OCI-LY3 (cell line): ENCODE data around the gene NUP62CL.
A peak's percentile ranks its signal among the peaks of the same experiment; 100 is the strongest.

Source experiments
- H2AFZ ChIP-seq: fragments of 200-600, 300-600 bp; shearing (Covaris generic); 2 replicates; pipeline ENCODE4 v1.6.0; 2014; ENCODE audit warnings: antibody characterized with exemption, low read depth, low read length
- H3K27ac ChIP-seq: fragments of 200-600, 300-600 bp; sonication (generic); 2 replicates; pipeline ENCODE4 v1.5.1; 2014; ENCODE audit warnings: mild to moderate bottlenecking, low read length, moderate library complexity, mixed read lengths
- H3K27me3 ChIP-seq: fragments of 200-600, 300-600 bp; sonication (generic); 2 replicates; pipeline ENCODE4 v1.6.1; 2014; ENCODE audit warnings: low read depth, low read length, mixed read lengths
- H3K36me3 ChIP-seq: fragments of 200-600, 300-600 bp; sonication (generic); replicated peaks from 2 replicates; pipeline ENCODE3; 2014; ENCODE audit warnings: low read depth, low read length, mixed read lengths
- H3K4me1 ChIP-seq: fragments of 300-600, 200-600 bp; sonication (generic); 2 replicates; pipeline ENCODE4 v1.6.1; 2014; ENCODE audit warnings: low read length, mixed read lengths
- H3K4me2 ChIP-seq: fragments of 200-600, 300-600 bp; sonication (generic); 2 replicates; pipeline ENCODE4 v1.6.1; 2014; ENCODE audit warnings: low read length, mixed read lengths
- H3K4me3 ChIP-seq: fragments of 300-600, 200-600 bp; sonication (generic); 2 replicates; pipeline ENCODE4 v1.5.1; 2014; ENCODE audit warnings: antibody characterized with exemption, mild to moderate bottlenecking, low read length, moderate library complexity
- H3K79me2 ChIP-seq: fragments of 300-600, 200-600 bp; shearing (Covaris generic); 2 replicates; pipeline ENCODE4 v1.6.1; 2014; ENCODE audit warnings: mild to moderate bottlenecking, low read length, mixed read lengths
- H3K9ac ChIP-seq: fragments of 300-600, 200-600 bp; shearing (Covaris generic); 2 replicates; pipeline ENCODE4 v1.6.0; 2014; ENCODE audit warnings: mild to moderate bottlenecking, low read length, moderate library complexity
- H3K9me3 ChIP-seq: fragments of 200-600, 300-600 bp; shearing (Covaris generic); 2 replicates; pipeline ENCODE4 v1.6.1; 2014; ENCODE audit warnings: low read length, mixed read lengths; ENCODE audit not compliant: insufficient read depth
- H4K20me1 ChIP-seq: fragments of 200-600, 300-600 bp; sonication (generic); 2 replicates; pipeline ENCODE4 v1.6.1; 2016; ENCODE audit warnings: low read length, mixed read lengths; ENCODE audit not compliant: insufficient read depth
- EZH2phosphoT487 ChIP-seq: fragments of 200-600 bp; shearing (Covaris generic); IDR thresholded peaks from 2 replicates; pipeline ENCODE4 v1.6.1; 2018; ENCODE audit warnings: antibody characterized with exemption, mixed run types, low read depth
- TF ChIP-seq, protein P1 (sequence below): fragments of 200-600, 300-600 bp; sonication (generic); IDR thresholded peaks from 2 replicates; pipeline ENCODE4 v1.5.1; 2014; ENCODE audit warnings: antibody characterized with exemption, low read length, low read depth

NUP62CL gene

DNA sequence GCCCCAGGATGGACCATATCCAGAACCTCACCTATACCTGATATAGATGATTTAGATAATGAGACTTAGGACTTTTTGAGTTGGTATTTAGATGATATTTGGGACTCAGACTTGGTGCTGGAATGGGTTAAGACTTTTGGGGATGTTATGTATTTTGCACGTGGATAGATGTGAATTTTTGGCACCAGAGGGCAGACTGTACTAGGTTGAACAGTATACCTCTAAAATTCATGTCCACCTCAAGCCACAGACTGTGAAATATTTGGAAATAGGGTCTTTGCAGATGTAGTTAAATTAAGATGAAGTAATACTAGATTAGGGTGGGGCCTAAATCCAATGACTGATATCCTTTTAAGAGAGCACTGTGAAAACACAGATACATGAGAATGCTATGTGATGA is 103.3 kb downstream of the NUP62CL start:
- Histone ChIP-seq H3K4me2 (no peak overlapping the region), H4K20me1 (no peaks in the 10 kb centered on the region; the same call in 1 of the 2 replicates), H3K9me3 (no peaks in the 10 kb centered on the region), H3K9ac (no peak overlapping the region), H3K27me3 (no peaks in the 10 kb centered on the region), H3K4me1 (no peaks in the 10 kb centered on the region), H2AFZ (no peak overlapping the region), H3K36me3 (peaks cover 28% of the 10 kb centered on the region), H3K27ac (no peak overlapping the region), H3K79me2 (no peaks in the 10 kb centered on the region), H3K4me3 (no peak overlapping the region)
- TF ChIP-seq, protein P1, sequence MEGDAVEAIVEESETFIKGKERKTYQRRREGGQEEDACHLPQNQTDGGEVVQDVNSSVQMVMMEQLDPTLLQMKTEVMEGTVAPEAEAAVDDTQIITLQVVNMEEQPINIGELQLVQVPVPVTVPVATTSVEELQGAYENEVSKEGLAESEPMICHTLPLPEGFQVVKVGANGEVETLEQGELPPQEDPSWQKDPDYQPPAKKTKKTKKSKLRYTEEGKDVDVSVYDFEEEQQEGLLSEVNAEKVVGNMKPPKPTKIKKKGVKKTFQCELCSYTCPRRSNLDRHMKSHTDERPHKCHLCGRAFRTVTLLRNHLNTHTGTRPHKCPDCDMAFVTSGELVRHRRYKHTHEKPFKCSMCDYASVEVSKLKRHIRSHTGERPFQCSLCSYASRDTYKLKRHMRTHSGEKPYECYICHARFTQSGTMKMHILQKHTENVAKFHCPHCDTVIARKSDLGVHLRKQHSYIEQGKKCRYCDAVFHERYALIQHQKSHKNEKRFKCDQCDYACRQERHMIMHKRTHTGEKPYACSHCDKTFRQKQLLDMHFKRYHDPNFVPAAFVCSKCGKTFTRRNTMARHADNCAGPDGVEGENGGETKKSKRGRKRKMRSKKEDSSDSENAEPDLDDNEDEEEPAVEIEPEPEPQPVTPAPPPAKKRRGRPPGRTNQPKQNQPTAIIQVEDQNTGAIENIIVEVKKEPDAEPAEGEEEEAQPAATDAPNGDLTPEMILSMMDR, result peak; percentile 9; the same call in 1 of the 2 replicates
- TF ChIP-seq EZH2phosphoT487, result no peak

DNA sequence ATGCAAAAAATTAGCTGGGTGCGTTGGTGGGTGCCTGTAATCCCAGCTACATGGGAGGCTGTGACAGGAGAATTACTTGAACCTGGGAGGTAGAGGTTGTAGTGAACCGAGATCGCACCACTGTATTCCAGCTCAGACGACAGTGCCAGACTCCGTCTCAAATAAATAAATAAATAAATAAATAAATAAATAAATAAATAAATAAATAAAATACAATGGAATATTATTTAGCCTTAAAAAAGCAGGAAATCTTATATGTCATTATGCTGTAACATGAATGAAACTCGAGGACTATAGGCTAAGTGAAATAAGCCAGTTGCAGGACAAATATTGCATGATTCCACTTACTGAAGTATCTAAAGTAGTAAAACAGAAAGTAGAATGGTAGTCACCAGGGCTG is 130.1 kb downstream of the NUP62CL start:
- Histone ChIP-seq H3K79me2 (no peaks in the 10 kb centered on the region), H3K4me1 (no peaks in the 10 kb centered on the region), H4K20me1 (no peaks in the 10 kb centered on the region), H2AFZ (no peak overlapping the region), H3K27ac (no peak overlapping the region), H3K27me3 (no peaks in the 10 kb centered on the region), H3K36me3 (peaks cover 15% of the 10 kb centered on the region), H3K9ac (no peak overlapping the region), H3K4me2 (no peak overlapping the region), H3K4me3 (no peak overlapping the region), H3K9me3 (no peaks in the 10 kb centered on the region)
- no peak for TF ChIP-seq EZH2phosphoT487
- TF ChIP-seq, protein P1, result no peak
